GM18511 (cell line): ENCODE data around the gene TSNAXIP1.

Experiments
- ATAC-seq: cut with Tn5 transposase; IDR thresholded peaks from one replicate; pipeline ENCODE4 v1.9.1; 2021; ENCODE audit warnings: mild to moderate bottlenecking, moderate library complexity; ENCODE audit not compliant: unreplicated experiment

TSNAXIP1 gene

GRCh38 chr16:67806428-67807147 lies at the start of gene TSNAXIP1, which contains the start of gene RANBP10:
Gene TSNAXIP1 (plus strand): TSS chr16:67806889. CDS start chr16:67807150, 261 bp downstream.
Gene RANBP10 (minus strand): TSS chr16:67806560. CDS start chr16:67806536, 24 bp downstream.
- ATAC-seq = peak; percentile 91

GRCh38 chr16:67758006-67758405 lies 48.7 kb upstream of the TSNAXIP1 start:
- no peak for ATAC-seq

- ATAC-seq = no peak
Measured at GRCh38 chr16:67758966-67759365, 47.7 kb upstream of the TSNAXIP1 start.

GRCh38 chr16:67760206-67760955 lies 46.3 kb upstream of the TSNAXIP1 start:
- no peak for ATAC-seq

- ATAC-seq = no peak
Measured at GRCh38 chr16:67760956-67761230, 45.8 kb upstream of the TSNAXIP1 start.

GRCh38 chr16:67761924-67762323 lies 44.8 kb upstream of the TSNAXIP1 start:
- no peak for ATAC-seq

GRCh38 chr16:67762385-67762784 lies 44.3 kb upstream of the TSNAXIP1 start:
- no peak for ATAC-seq

- no peak for ATAC-seq
Measured at GRCh38 chr16:67763066-67763465, 43.6 kb upstream of the TSNAXIP1 start.

- ATAC-seq = no peak
Measured at GRCh38 chr16:67764158-67764667, 42.5 kb upstream of the TSNAXIP1 start.

- ATAC-seq = no peak
Measured at GRCh38 chr16:67766291-67766690, 40.4 kb upstream of the TSNAXIP1 start.

- no peak for ATAC-seq
Measured at GRCh38 chr16:67767953-67768352, 38.7 kb upstream of the TSNAXIP1 start.

- ATAC-seq = no peak
Measured at GRCh38 chr16:67770346-67770991, 36.2 kb upstream of the TSNAXIP1 start.

GRCh38 chr16:67773099-67773498 lies 33.6 kb upstream of the TSNAXIP1 start:
- no peak for ATAC-seq

GRCh38 chr16:67773569-67774456 lies 32.9 kb upstream of the TSNAXIP1 start:
- ATAC-seq = no peak

- no peak for ATAC-seq
Measured at GRCh38 chr16:67774457-67774853, 32.2 kb upstream of the TSNAXIP1 start.

- ATAC-seq = no peak
Measured at GRCh38 chr16:67775273-67775672, 31.4 kb upstream of the TSNAXIP1 start.

GRCh38 chr16:67779256-67780014 lies 27.3 kb upstream of the TSNAXIP1 start:
- ATAC-seq = no peak

- no peak for ATAC-seq
Measured at GRCh38 chr16:67780847-67781564, 25.7 kb upstream of the TSNAXIP1 start.

GRCh38 chr16:67781565-67781921 lies 25.1 kb upstream of the TSNAXIP1 start:
- peak; percentile 64 for ATAC-seq
